Pancreas (tissue), 10 donors: Measurements from ENCODE around the gene HOXD10. TPM values are rescaled to one million over a fixed set of nuclear protein-coding genes. Genes with fewer than 3 reads are reported as not detected.

Experiments
- ATAC-seq, 4 donors: fragments of 200-7000 bp; cut with Tn5 transposase; one replicate each; pipeline versions ENCODE4 v1.8.0 to v1.9.1; 2020; ENCODE audit warnings: mild to moderate bottlenecking in 4 of 4, moderate library complexity in 4 of 4
- DNase-seq, 6 donors: peaks; one replicate each; pipeline ENCODE4 v3.0.0-alpha.2; 2020
- FAIRE-seq: peaks from 2 replicates; lab custom pipeline; 2012; peaks lifted over from hg19 to GRCh38; lab: Jason Lieb, UNC
- H3K27ac ChIP-seq, 4 donors: fragments of 200-600 bp; sonication (generic); 1 replicate in 3 of 4; 2 replicates in 1 of 4; pipeline versions ENCODE4 v1.5.0 to v1.8.0; 2020
- H3K27me3 ChIP-seq, 4 donors: fragments of 200-600 bp; one replicate each; pipeline ENCODE4 v1.8.0; 2021
- H3K36me3 ChIP-seq, 3 donors: fragments of 200-600 bp; sonication (generic) in 1 of 3; one replicate each; pipeline versions ENCODE4 v1.5.0 to v1.8.0; 2020 to 2021
- H3K4me1 ChIP-seq, 3 donors: fragments of 200-600 bp; one replicate each; pipeline ENCODE4 v1.8.0; 2021
- H3K4me3 ChIP-seq, 4 donors: fragments of 200-600 bp; sonication (generic) in 2 of 4; one replicate each; pipeline versions ENCODE4 v1.5.0 to v1.8.0; 2020 to 2021
- H3K9me3 ChIP-seq, 4 donors: fragments of 200-600 bp; one replicate each; pipeline ENCODE4 v1.8.0; 2021
- CTCF ChIP-seq, 4 donors: fragments of 200-600 bp; sonication (generic) in 3 of 4; IDR thresholded peaks; one replicate each; pipeline versions ENCODE4 v1.5.0 to v1.8.0; 2021; ENCODE audit warnings: antibody characterized with exemption in 4 of 4
- WGBS, 2 donors: extraction: QIAGEN DNeasy Blood & Tissue Kit; methylation state at CpG; one replicate each; pipeline ENCODE4 v1.1.7; 2013; 5-methylcytosine and 5-hydroxymethylcytosine counted together
- intact Hi-C, 3 donors: fragments of 100-400 bp; cut with DNase I; formaldehyde crosslinking; loops; one replicate each; pipeline versions ENCODE4 v1.11.1 to v1.14.2; 2022
- polyA plus RNA-seq, 2 donors: library from polyadenylated mRNA; stranded (reverse); fragments of 200-250 nt; gene quantifications; one replicate each; pipeline ENCODE4 v1.2.3, GENCODE V29; 2013
- total RNA-seq, 6 donors: library from RNA; stranded (reverse); fragmentation: NEBNext Ultra II Directional in 4 of 6; extraction: Animal tissue kit (Norgen Biotek cat#: 25700) in 4 of 6; gene quantifications; one replicate each; pipeline versions ENCODE4 v1.2.1 to v1.2.4, GENCODE V29; 2021 to 2023
- donor health status: healthy with polysubstance abuse.
- donor health status: DM: no; HTN: no; CAD: no; lungs with moderate emphysema.
- donor health status: DM: no; HTN: no; CAD: no.
- donor health status: control.
- donor health status: control.
- donor health status: Bipolar disorder and iron deficiency.
- donor health status: DM: yes; HTN: yes; CAD: no.
- donor health status: DM: no; HTN: no; CAD: no.
- donor health status: DM: no; HTN: no; CAD: no.
- donor health status: DM: yes; HTN: yes; CAD: no.

HOXD10 gene
- total and polyA plus RNA-seq, 8 donors: not detected

- Histone ChIP-seq H3K27ac (no peak overlapping the region), H3K9me3 (no peaks in the 10 kb centered on the region), H3K27me3 (peaks cover 0 to 62% (median 15%) of the 10 kb centered on the region in 4 donors), H3K36me3 (no peaks in the 10 kb centered on the region), H3K4me1 (peaks cover 0 to 6% (median 0%) of the 10 kb centered on the region in 3 donors), H3K4me3 (no peak overlapping the region)
- 9 to 13% methylated on average over 14 of the region's 14 CpGs for WGBS, 2 donors
- no peak for TF ChIP-seq CTCF (IDR thresholded peaks at IDR 0.05)
- intact Hi-C loops: loop anchor here (5.0 to 10.0 kb wide), 3 partner anchors 316 to 504 kb away; no protein-coding TSS in a partner anchor
- ATAC-seq (no peak), DNase-seq (no peak), FAIRE-seq (no peak)
Observed at GRCh38 chr2:176138526-176138922, 21.9 kb downstream of the HOXD10 start.

- H3K4me1 ChIP-seq: peaks cover 0 to 6% (median 0%) of the 10 kb centered on the region in 3 donors
- DNase-seq (no peak), FAIRE-seq (no peak), ATAC-seq (no peak)
- no peak overlapping the region for H3K4me3 ChIP-seq
- H3K27ac ChIP-seq: peak overlapping the region in 1 of 4 donors; percentile 28
- H3K9me3 ChIP-seq: no peaks in the 10 kb centered on the region
- intact Hi-C loops: loop anchor here (5.0 to 10.0 kb wide), 3 partner anchors 316 to 503 kb away; no protein-coding TSS in a partner anchor
- no peaks in the 10 kb centered on the region for H3K36me3 ChIP-seq
- WGBS, 2 donors: 15% methylated on average over 28 of the region's 28 CpGs
- no peak for TF ChIP-seq CTCF (IDR thresholded peaks at IDR 0.05)
- H3K27me3 ChIP-seq: peaks cover 0 to 62% (median 15%) of the 10 kb centered on the region in 4 donors
Observed at GRCh38 chr2:176138923-176139660, 22.5 kb downstream of the HOXD10 start.

GRCh38 chr2:176139661-176140512 lies 23.3 kb downstream of the HOXD10 start:
- 13 to 15% methylated on average over 39 to 41 of the region's 41 CpGs for WGBS, 2 donors
- TF ChIP-seq CTCF (IDR thresholded peaks at IDR 0.05): no peak
- Histone ChIP-seq H3K36me3 (no peaks in the 10 kb centered on the region), H3K4me3 (peak overlapping the region in 2 of 4 donors; percentile 33 to 46), H3K9me3 (no peaks in the 10 kb centered on the region), H3K4me1 (peaks cover 0 to 6% (median 0%) of the 10 kb centered on the region in 3 donors), H3K27me3 (peaks cover 0 to 57% (median 12%) of the 10 kb centered on the region in 4 donors), H3K27ac (no peak overlapping the region)
- intact Hi-C loops: loop anchor here (5.0 to 10.0 kb wide), 6 partner anchors 312 to 505 kb away; no protein-coding TSS in a partner anchor
- ATAC-seq: peak in 2 of 4 donors; percentile 3 to 14
- FAIRE-seq: no peak
- DNase-seq: no peak

- no peak for FAIRE-seq
- Histone ChIP-seq H3K36me3 (no peaks in the 10 kb centered on the region), H3K4me3 (peak overlapping the region in 2 of 4 donors; percentile 33 to 46), H3K27me3 (peaks cover 0 to 61% (median 12%) of the 10 kb centered on the region in 4 donors), H3K4me1 (peaks cover 0 to 6% (median 0%) of the 10 kb centered on the region in 3 donors), H3K9me3 (no peaks in the 10 kb centered on the region), H3K27ac (no peak overlapping the region)
- intact Hi-C loops: loop anchor here (5.0 to 10.0 kb wide), 3 partner anchors 312 to 504 kb away; no protein-coding TSS in a partner anchor
- TF ChIP-seq CTCF (IDR thresholded peaks at IDR 0.05): peak; percentile 68 to 86 (median 76)
- ATAC-seq: peak; percentile 84 to 97 (median 96)
- DNase-seq: peak; percentile 42 to 89 (median 68)
- 9 to 10% methylated on average over 37 to 48 of the region's 48 CpGs for WGBS, 2 donors
Observed at GRCh38 chr2:176140513-176141317, 24.1 kb downstream of the HOXD10 start.
